ENCODE measurements around the gene CYP46A1. TPM values are rescaled to one million over a fixed set of nuclear protein-coding genes. Genes with fewer than 3 reads are reported as not detected.

CYP46A1 gene
- total RNA-seq, 4 donors from 2014 or later = 0.94 to 2.4 (median 0.95) TPM

DNA sequence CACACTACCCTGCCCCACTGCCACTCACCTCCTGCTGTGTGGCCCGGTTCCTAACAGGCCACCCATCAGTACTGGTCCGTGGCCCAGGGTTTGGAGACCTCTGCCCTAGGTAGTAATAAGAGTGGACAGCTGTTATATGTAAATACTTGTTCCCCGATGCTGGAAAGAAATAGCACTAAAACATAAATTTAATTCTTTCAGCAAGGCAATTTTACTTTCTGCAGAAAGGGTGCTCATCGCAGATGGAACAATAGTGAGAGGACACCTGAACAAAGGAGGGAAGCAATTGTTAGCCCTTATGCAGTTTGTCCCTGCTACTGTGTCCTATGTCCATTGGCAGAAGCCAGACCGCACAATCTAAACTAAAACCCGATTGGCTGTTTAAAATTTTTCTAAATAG, 5.9 kb upstream of the CYP46A1 start:
- ATAC-seq (ENCODE audit: low FRiP score) = no peak
- TF ChIP-seq, protein P1, sequence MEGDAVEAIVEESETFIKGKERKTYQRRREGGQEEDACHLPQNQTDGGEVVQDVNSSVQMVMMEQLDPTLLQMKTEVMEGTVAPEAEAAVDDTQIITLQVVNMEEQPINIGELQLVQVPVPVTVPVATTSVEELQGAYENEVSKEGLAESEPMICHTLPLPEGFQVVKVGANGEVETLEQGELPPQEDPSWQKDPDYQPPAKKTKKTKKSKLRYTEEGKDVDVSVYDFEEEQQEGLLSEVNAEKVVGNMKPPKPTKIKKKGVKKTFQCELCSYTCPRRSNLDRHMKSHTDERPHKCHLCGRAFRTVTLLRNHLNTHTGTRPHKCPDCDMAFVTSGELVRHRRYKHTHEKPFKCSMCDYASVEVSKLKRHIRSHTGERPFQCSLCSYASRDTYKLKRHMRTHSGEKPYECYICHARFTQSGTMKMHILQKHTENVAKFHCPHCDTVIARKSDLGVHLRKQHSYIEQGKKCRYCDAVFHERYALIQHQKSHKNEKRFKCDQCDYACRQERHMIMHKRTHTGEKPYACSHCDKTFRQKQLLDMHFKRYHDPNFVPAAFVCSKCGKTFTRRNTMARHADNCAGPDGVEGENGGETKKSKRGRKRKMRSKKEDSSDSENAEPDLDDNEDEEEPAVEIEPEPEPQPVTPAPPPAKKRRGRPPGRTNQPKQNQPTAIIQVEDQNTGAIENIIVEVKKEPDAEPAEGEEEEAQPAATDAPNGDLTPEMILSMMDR (IDR thresholded peaks at IDR 0.05) = no peak

GRCh38 chr14:99679111-99679510, 5.0 kb upstream of the CYP46A1 start:
- no peak for ATAC-seq (ENCODE audit: low FRiP score)
- TF ChIP-seq, protein P1 (IDR thresholded peaks at IDR 0.05) = no peak
- DNase-seq (ENCODE audit: low spot score) = no peak

More for the DNA sequence above, 5.9 kb upstream of the CYP46A1 start:
- DNase-seq (ENCODE audit: low spot score) = no peak

GRCh38 chr14:99679543-99679942, 4.6 kb upstream of the CYP46A1 start:
- TF ChIP-seq, protein P1 (IDR thresholded peaks at IDR 0.05) = no peak
- ATAC-seq (ENCODE audit: low FRiP score) = no peak
- no peak for DNase-seq (ENCODE audit: low spot score)

DNA sequence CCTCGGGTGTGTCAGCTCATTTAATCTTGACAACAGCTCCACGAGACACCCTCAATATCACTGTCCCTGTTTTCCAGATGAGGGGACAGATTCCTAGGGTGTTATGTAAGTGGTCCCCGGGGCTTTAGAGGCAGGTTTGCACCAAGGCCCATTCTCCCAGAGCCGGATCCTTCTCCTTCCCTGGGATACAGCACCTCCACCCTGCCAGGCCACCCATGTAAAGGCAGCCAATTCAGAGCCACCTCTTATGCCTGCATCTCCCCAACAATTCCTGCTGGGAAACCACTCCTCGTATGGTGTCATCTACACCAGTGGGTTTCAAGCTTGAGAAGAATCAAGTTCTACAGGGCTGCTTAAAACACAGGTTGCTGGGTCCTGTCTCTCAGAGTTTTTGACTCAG, 4.1 kb upstream of the CYP46A1 start:
- ATAC-seq (ENCODE audit: low FRiP score) = no peak
- TF ChIP-seq, protein P1 (IDR thresholded peaks at IDR 0.05) = no peak
- no peak for DNase-seq (ENCODE audit: low spot score)

DNA sequence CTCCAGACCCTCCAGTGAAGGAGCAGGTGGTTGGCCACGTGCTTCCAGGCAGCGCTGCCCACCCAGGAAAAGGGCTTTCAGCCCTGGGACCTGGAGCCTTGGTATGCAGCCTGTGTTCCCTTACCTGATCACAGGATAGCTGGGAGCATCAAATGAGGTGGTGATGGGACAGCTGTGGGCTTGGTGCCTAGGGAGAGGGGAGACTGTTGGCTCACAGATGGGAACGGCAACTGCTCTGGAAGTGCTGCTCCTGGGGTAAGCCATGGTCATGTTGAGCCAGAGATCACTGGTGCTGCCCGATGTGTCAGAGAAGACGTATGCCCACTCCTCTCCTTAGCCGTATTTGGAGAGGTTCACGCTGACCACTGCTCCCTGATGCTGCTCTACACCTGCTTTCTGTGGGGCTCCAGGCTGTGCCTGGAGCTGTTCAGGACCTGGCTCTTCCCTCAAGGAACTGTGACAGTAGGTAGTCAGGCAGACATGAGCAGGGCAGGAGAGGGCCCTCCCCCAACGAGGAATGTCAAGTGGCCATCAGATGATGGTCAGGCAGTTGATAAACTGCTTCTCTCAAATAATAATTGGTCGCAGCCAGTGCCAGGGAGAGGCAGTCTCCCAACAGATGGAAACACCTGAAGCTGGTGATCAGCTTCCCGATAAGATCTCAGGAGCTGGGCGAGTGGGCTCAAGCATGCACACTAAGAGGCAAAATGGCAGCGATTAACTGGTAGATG, 2.8 kb upstream of the CYP46A1 start:
- DNase-seq (ENCODE audit: low spot score) (no peak), ATAC-seq (ENCODE audit: low FRiP score) (no peak)
- TF ChIP-seq, protein P1 (IDR thresholded peaks at IDR 0.05) = no peak

GRCh38 chr14:99681832-99682148, 2.3 kb upstream of the CYP46A1 start:
- DNase-seq (ENCODE audit: low spot score) = no peak
- no peak for ATAC-seq (ENCODE audit: low FRiP score)
- TF ChIP-seq, protein P1 (IDR thresholded peaks at IDR 0.05) = no peak

Data from omental fat pad (tissue), 4 donors.